HG03039 (cell line): ENCODE results near the gene SLC16A13.
"Not testable (repeated sequence)": the region's sequence is repeated elsewhere in the genome, so short reads cannot be mapped to it uniquely, and the experiment has no call there.

Experiments
- ATAC-seq: cut with Tn5 transposase; IDR thresholded peaks from one replicate; pipeline ENCODE4 v1.9.1; 2021; ENCODE audit warnings: mild to moderate bottlenecking, moderate library complexity; ENCODE audit not compliant: unreplicated experiment

SLC16A13 gene

GRCh38 chr17:7027335-7027734 lies 8.5 kb upstream of the SLC16A13 start:
- ATAC-seq: no peak

- no peak for ATAC-seq
Observed at GRCh38 chr17:7029096-7029495, 6.7 kb upstream of the SLC16A13 start.

GRCh38 chr17:7029659-7030058 lies 6.2 kb upstream of the SLC16A13 start:
- no peak for ATAC-seq

- no peak for ATAC-seq
Observed at GRCh38 chr17:7034955-7035590, 742 bp upstream of the SLC16A13 start.

GRCh38 chr17:7038025-7038862 lies 2.4 kb downstream of the SLC16A13 start:
- no peak for ATAC-seq

- no peak for ATAC-seq
Observed at GRCh38 chr17:7039832-7040231, 4.0 kb downstream of the SLC16A13 start.

- ATAC-seq: no peak
Observed at GRCh38 chr17:7041607-7042500, 6.0 kb downstream of the SLC16A13 start.

GRCh38 chr17:7042501-7043181 lies 6.8 kb downstream of the SLC16A13 start:
- ATAC-seq: no peak

GRCh38 chr17:7043182-7043496 lies 7.3 kb downstream of the SLC16A13 start:
- ATAC-seq: no peak

- no peak for ATAC-seq
Observed at GRCh38 chr17:7043497-7044198, 7.8 kb downstream of the SLC16A13 start, which contains the start of gene SLC16A11. Gene SLC16A11, minus strand, starts transcription at chr17:7044092. Its CDS starts 579 bp downstream, at chr17:7043513.

- ATAC-seq: no peak
Observed at GRCh38 chr17:7045492-7046126, 9.8 kb downstream of the SLC16A13 start.

GRCh38 chr17:7046127-7046724 lies 10.4 kb downstream of the SLC16A13 start:
- no peak for ATAC-seq

GRCh38 chr17:7046725-7047397 lies 11.0 kb downstream of the SLC16A13 start:
- not testable (repeated sequence) for ATAC-seq

- ATAC-seq: no peak
Observed at GRCh38 chr17:7047566-7047965, 11.8 kb downstream of the SLC16A13 start.

- ATAC-seq: no peak
Observed at GRCh38 chr17:7048968-7049367, 13.2 kb downstream of the SLC16A13 start.

- not testable (repeated sequence) for ATAC-seq
Observed at GRCh38 chr17:7050583-7050982, 14.8 kb downstream of the SLC16A13 start.

- no peak for ATAC-seq
Observed at GRCh38 chr17:7056386-7056785, 20.6 kb downstream of the SLC16A13 start.

- no peak for ATAC-seq
Observed at GRCh38 chr17:7058831-7059447, 23.1 kb downstream of the SLC16A13 start.
